Iris pigment epithelial cell (primary cell): ENCODE results near the gene SCARB1.
A peak's percentile ranks its signal among the peaks of the same experiment; 100 is the strongest.

Source experiments
- DNase-seq: peaks from one replicate; pipeline ENCODE4 v3.0.0-alpha.2; 2011; ENCODE audit warnings: low read depth

The SCARB1 gene

GRCh38 chr12:124745891-124746570 lies 117.6 kb downstream of the SCARB1 start:
- peak; percentile 89 for DNase-seq

GRCh38 chr12:124745465-124745890 lies 118.2 kb downstream of the SCARB1 start:
- no peak for DNase-seq

- DNase-seq = no peak
Measured at GRCh38 chr12:124744659-124745464, 118.8 kb downstream of the SCARB1 start.

GRCh38 chr12:124744273-124744640 lies 119.4 kb downstream of the SCARB1 start:
- no peak for DNase-seq

DNA sequence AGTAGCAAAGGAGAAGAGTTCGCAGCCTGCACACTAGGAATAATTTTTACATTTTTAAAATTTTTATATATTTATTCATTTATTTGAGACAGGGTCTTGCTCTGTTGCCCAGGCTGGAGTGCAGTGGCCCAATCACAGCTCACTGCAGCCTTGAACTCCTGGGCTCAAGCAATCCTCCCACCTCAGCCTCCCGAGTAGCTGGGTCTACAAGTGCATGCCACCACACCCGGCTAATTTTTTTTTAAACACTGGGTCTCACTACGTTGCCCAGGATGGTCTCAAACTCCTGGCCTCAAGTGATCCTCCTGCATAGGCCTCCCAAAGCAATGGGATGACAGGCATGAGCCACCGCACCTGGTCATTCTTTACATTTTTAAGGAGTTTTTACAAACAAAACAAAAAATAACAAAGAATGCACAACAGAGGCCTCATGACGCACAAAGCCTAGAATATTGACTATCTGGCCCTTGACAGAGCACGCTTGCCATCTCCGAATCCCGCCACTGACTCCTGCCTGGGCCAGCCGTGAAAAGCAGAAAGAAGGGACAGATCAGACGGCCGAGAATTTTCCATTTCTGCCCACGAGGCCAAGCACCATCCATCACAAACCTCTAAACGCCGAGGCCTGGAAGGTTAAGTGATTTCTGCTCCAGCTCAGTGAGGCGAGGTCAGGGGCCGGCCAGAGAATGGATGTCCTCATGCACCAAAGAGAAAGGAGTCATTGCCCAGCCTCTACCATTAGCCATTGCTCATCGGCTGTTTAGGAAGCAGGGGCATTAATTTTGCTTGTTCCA lies 120.0 kb downstream of the SCARB1 start:
- DNase-seq = no peak

DNA sequence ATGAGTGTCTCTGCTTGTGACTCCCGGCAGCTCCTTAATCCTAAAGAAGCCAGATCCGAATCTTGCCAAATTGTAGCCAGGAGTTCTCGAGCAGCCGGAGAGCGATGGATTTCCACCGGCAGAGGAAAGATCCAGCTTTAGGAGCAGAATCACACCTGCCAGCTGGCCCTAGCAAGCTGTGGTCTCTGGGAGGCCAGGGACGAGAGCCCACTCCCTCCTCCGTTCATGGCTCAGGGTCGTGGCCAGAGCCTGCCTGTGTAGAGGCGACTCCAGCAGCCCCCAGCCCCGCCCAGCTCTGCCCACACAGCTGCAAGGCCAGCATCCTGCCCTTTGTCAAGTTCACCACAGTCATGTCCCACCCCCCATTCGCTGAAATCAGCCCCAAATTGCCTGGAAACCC lies 121.0 kb downstream of the SCARB1 start:
- no peak for DNase-seq

GRCh38 chr12:124742111-124742510 lies 121.6 kb downstream of the SCARB1 start:
- no peak for DNase-seq

DNA sequence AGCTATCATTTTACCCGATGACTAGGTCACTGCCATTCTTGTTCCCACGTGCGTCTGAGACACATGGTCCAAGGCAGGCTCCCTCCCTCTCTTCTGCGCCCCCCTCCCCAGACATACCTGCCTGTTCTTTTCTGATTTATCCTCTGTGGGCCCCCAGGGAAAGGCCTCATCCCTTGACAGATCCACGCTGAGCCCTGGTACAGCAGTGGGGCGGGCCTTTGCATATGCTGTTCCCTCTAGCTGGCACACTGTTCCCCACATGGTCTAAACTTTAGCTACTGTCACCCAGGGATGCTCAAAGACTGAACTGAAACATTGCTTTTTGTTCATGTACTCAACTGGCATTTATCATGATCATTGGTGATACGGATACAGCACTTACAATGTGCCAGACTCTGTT lies 122.5 kb downstream of the SCARB1 start:
- no peak for DNase-seq

GRCh38 chr12:124740691-124741137 lies 123.0 kb downstream of the SCARB1 start:
- DNase-seq = peak; percentile 61

- DNase-seq = peak; percentile 67
Measured at GRCh38 chr12:124739953-124740561, 123.6 kb downstream of the SCARB1 start.

- peak; percentile 91 for DNase-seq
Measured at GRCh38 chr12:124738636-124739467, 124.8 kb downstream of the SCARB1 start.

GRCh38 chr12:124737772-124738635 lies 125.7 kb downstream of the SCARB1 start:
- DNase-seq = peak; percentile 39

DNA sequence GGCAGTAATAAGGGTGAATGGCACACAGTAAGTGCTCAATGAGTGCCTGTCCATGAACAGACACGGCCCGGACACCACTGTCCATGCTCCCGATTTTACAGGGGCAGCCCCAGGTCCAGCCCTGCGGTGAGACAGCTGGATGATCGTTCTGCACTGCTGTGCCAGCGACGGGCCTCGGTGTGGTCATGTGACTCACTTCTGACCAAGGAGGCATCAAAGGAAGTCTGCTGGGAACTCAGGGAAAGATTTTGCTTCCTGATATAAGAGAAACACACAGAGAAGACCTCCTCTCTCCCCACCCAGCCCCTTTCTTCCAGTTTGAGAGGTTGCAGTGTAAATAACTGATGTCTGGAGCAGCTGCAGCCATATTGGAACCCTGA lies 126.6 kb downstream of the SCARB1 start:
- peak; percentile 48 for DNase-seq

GRCh38 chr12:124736115-124737039 lies 127.3 kb downstream of the SCARB1 start:
- no peak for DNase-seq

DNA sequence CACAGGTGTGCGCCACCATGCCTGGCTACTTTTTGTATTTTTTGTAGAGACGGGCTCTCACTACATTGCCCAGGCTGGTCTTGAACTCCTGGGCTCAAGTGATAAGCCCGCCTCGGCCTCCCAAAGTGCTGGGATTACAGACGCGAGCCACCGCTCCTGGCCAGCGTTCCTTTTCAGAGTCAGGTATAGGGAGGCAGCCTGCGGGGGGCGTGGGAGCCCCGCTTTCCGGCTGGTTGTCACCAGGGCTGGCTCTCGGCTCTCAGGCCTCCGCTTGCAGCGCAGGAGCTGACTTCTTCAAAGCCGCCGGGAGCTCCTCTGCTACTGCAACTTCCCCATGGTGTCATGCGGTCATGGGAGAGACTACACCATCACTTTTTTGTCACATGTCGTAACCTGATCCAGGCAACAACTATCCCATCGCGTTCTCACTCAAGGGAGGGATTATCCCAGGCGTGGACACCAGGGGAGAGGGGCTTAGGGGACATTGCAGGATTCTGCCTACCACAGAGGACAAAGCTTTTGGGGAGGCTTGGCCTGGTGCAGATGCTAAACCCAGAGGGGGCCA lies 129.4 kb downstream of the SCARB1 start:
- peak; percentile 54 for DNase-seq

GRCh38 chr12:124733086-124733485 lies 130.6 kb downstream of the SCARB1 start:
- DNase-seq = no peak

DNA sequence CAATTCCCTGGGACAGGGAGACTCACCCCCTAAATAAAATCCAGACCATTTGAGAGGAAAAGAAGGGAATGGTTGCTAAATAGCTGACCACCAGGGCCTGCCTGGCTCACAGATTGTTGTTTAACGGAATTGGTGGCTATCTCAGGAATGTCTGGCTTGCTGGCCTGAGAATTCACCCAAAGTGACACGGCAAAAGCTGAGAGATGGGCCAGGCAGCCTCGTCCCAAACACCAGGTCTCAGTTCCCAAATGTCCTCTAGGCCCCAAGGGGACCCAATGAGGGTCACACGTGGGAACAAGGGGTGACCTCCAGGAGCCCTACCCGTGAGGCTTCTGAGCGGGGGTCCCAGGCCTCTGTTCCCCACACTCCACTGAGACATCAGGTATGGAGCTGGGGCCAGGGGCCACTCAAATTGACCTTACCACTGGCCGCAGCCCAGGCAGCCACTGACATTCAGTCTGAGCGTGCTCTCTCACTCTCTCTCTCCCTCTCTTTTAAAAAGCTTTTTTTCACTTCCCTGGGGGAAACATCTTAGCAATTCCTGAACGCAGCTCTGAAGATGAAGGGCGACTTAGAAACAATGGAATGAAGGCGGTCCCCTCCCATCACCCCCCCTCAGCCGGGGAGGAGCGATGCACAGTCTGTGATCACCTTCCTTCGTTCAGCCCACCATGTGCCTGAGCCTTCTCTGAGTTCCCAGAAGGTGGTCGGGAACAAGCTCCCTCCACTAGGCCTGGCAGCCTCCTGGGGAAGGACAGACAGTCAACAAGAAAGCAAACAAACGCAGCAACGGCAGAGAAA lies 131.2 kb downstream of the SCARB1 start:
- DNase-seq = peak; percentile 58

DNA sequence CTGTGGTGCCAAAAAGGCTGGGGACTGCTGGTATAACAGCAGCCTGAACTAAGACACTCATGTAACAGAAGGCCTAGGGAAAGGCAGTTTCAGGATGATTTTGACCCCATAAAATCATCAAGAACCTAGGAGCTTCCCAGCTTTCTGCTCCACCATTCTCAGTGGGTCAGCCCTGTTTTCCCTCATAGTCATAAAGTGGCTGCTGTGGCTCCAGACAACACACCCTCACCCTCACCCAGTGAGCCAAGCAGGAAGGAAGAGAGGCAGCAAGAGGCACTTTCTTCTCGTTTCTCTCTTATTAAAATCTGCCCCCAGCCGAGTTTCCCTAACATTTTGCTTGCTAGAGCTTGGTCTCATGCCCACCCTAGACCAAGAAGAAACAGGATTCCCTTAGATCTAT lies 131.8 kb downstream of the SCARB1 start:
- DNase-seq = no peak
